H1 (cell line): ENCODE measurements around the gene DPH5. TPM values are rescaled to one million over a fixed set of nuclear protein-coding genes. Genes with fewer than 3 reads are reported as not detected.

Experiments used
- CTCF ChIA-PET: fragments of 300-600 bp; sonication (Branson Sonifier 250); formaldehyde crosslinking; loops from one replicate; lab custom pipeline; 2021; ENCODE audit not compliant: partially characterized antibody; lab: Charles Lee
- POLR2A ChIA-PET: fragments of 300-600 bp; sonication (Branson Sonifier 250); formaldehyde crosslinking; loops from one replicate; lab custom pipeline; 2021; ENCODE audit warnings: inconsistent platforms; ENCODE audit not compliant: partially characterized antibody; lab: Charles Lee
- DNase-seq, 2 experiments: peaks; one replicate each; pipeline versions ENCODE4 v3.0.0 to v3.0.0-alpha.2; 2010 to 2022; ENCODE audit warnings: low spot score in 2 of 2, low read depth in 1 of 2, mixed read lengths in 1 of 2
- FAIRE-seq: peaks from 2 replicates; lab custom pipeline; 2011; peaks lifted over from hg19 to GRCh38; lab: Jason Lieb, UNC
- H2AFZ ChIP-seq: 2 replicates; pipeline ENCODE4 v1.8.1; 2012; ENCODE audit warnings: low read length, inconsistent platforms
- H2AK5ac ChIP-seq: 2 replicates; pipeline ENCODE4 v1.6.1; 2013; ENCODE audit warnings: low read depth, low read length
- H2BK120ac ChIP-seq: replicated peaks from 2 replicates; pipeline ENCODE3; 2013; ENCODE audit warnings: low read depth, low read length, inconsistent platforms
- H2BK12ac ChIP-seq: 2 replicates; pipeline ENCODE4 v1.6.1; 2013; ENCODE audit warnings: low read depth, low read length
- H2BK15ac ChIP-seq: 2 replicates; pipeline ENCODE4 v1.6.1; 2013; ENCODE audit warnings: low read length
- H2BK20ac ChIP-seq: 2 replicates; pipeline ENCODE4 v1.6.1; 2013; ENCODE audit warnings: low read length
- H2BK5ac ChIP-seq: 2 replicates; pipeline ENCODE4 v1.6.1; 2013; ENCODE audit warnings: low read depth, low read length
- H3K14ac ChIP-seq: 2 replicates; pipeline ENCODE4 v1.6.1; 2013; ENCODE audit warnings: inconsistent platforms; ENCODE audit not compliant: insufficient read length
- H3K18ac ChIP-seq: 2 replicates; pipeline ENCODE4 v1.6.1; 2013; ENCODE audit warnings: low read length; ENCODE audit errors: extremely low read depth
- H3K23ac ChIP-seq: 2 replicates; pipeline ENCODE4 v1.6.1; 2013; ENCODE audit warnings: inconsistent platforms; ENCODE audit not compliant: insufficient read length
- H3K23me2 ChIP-seq: 2 replicates; pipeline ENCODE4 v1.6.1; 2013; ENCODE audit warnings: low read depth, low read length
- H3K27ac ChIP-seq: 2 replicates; pipeline ENCODE4 v1.6.1; 2011; ENCODE audit warnings: low read depth, low read length, inconsistent platforms
- H3K27me3 ChIP-seq, 4 experiments: replicated peaks in 1 of 4; 1 replicate in 1 of 4; 2 replicates in 3 of 4; pipeline versions ENCODE4 v1.6.1 to v1.8.1; 2011 to 2013; ENCODE audit warnings: low read length in 3 of 4, mild to moderate bottlenecking in 3 of 4, inconsistent platforms in 2 of 4, mixed read lengths in 2 of 4, moderate library complexity in 1 of 4; ENCODE audit not compliant: control insufficient read depth in 3 of 4, insufficient read depth in 3 of 4; ENCODE audit errors: extremely low read depth in 1 of 4
- H3K36me3 ChIP-seq, 4 experiments: 2 replicates each; pipeline versions ENCODE4 v1.6.1 to v1.8.1; 2011 to 2013; ENCODE audit warnings: mild to moderate bottlenecking in 4 of 4, low read length in 3 of 4, moderate library complexity in 2 of 4, control low read depth in 1 of 4, inconsistent platforms in 1 of 4; ENCODE audit not compliant: insufficient read depth in 4 of 4, control insufficient read depth in 2 of 4
- H3K4ac ChIP-seq: replicated peaks from 2 replicates; pipeline ENCODE3; 2013; ENCODE audit warnings: low read length, low read depth, mixed read lengths, inconsistent platforms; ENCODE audit not compliant: insufficient read length
- H3K4me1 ChIP-seq, 4 experiments: replicated peaks in 1 of 4; 1 replicate in 1 of 4; 2 replicates in 3 of 4; pipeline versions ENCODE4 v1.6.1 to v1.8.1; 2011 to 2013; ENCODE audit warnings: low read length in 3 of 4, inconsistent platforms in 2 of 4, mixed read lengths in 1 of 4; ENCODE audit not compliant: insufficient read depth in 4 of 4, control insufficient read depth in 3 of 4
- H3K4me2 ChIP-seq, 2 experiments: 2 replicates each; pipeline versions ENCODE4 v1.6.1 to v1.8.1; 2011 to 2013; ENCODE audit warnings: low read depth in 2 of 2, low read length in 2 of 2, control low read depth in 1 of 2, inconsistent platforms in 1 of 2, mild to moderate bottlenecking in 1 of 2; ENCODE audit not compliant: insufficient read depth in 1 of 2
- H3K4me3 ChIP-seq, 4 experiments: fragments of 200-600, 300-600 bp in 1 of 4; sonication (generic), shearing (Covaris generic), sonication (Bioruptor Twin) in 1 of 4; 2 replicates each; pipeline versions ENCODE4 v1.5.1 to v1.8.1; 2011 to 2016; ENCODE audit warnings: low read length in 4 of 4, low read depth in 3 of 4, control low read depth in 2 of 4, inconsistent platforms in 2 of 4, mild to moderate bottlenecking in 2 of 4, mixed read lengths in 1 of 4, moderate library complexity in 1 of 4; ENCODE audit not compliant: insufficient read depth in 2 of 4; ENCODE audit errors: extremely low read depth in 1 of 4
- H3K56ac ChIP-seq: replicated peaks from 2 replicates; pipeline ENCODE3; 2013; ENCODE audit warnings: low read depth, mild to moderate bottlenecking, mixed read lengths, low read length, inconsistent platforms; ENCODE audit not compliant: insufficient read length
- H3K79me1 ChIP-seq: 2 replicates; pipeline ENCODE4 v1.6.1; 2013; ENCODE audit warnings: low read depth, low read length, control low read depth
- H3K79me2 ChIP-seq, 2 experiments: 2 replicates each; pipeline versions ENCODE4 v1.6.1 to v1.8.1; 2012 to 2013; ENCODE audit warnings: low read length in 2 of 2, mild to moderate bottlenecking in 2 of 2, inconsistent platforms in 1 of 2; ENCODE audit not compliant: insufficient read depth in 2 of 2, control insufficient read depth in 1 of 2
- H3K9ac ChIP-seq, 4 experiments: replicated peaks in 1 of 4; 1 replicate in 1 of 4; 2 replicates in 3 of 4; pipeline versions ENCODE4 v1.6.1 to v1.8.1; 2011 to 2013; ENCODE audit warnings: low read depth in 3 of 4, low read length in 3 of 4, control low read depth in 2 of 4, mild to moderate bottlenecking in 2 of 4, moderate library complexity in 2 of 4, inconsistent platforms in 1 of 4; ENCODE audit errors: extremely low read depth in 1 of 4
- H3K9me3 ChIP-seq, 2 experiments: 2 replicates each; pipeline versions ENCODE4 v1.6.1 to v1.8.1; 2012 to 2013; ENCODE audit warnings: mild to moderate bottlenecking in 2 of 2, moderate library complexity in 2 of 2, control low read depth in 1 of 2, inconsistent platforms in 1 of 2, low read depth in 1 of 2, low read length in 1 of 2, mixed read lengths in 1 of 2; ENCODE audit not compliant: insufficient read depth in 2 of 2
- H4K20me1 ChIP-seq, 2 experiments: replicated peaks in 1 of 2; 2 replicates each; pipeline versions ENCODE3 to v1.8.1; 2011 to 2013; ENCODE audit warnings: inconsistent platforms in 2 of 2, low read length in 2 of 2, mild to moderate bottlenecking in 1 of 2; ENCODE audit not compliant: insufficient read depth in 2 of 2, control insufficient read depth in 1 of 2
- H4K5ac ChIP-seq: 2 replicates; pipeline ENCODE4 v1.6.1; 2013; ENCODE audit warnings: low read length, low read depth, mixed read lengths, inconsistent platforms; ENCODE audit not compliant: insufficient read length
- H4K8ac ChIP-seq: 2 replicates; pipeline ENCODE4 v1.8.0; 2013; ENCODE audit warnings: mild to moderate bottlenecking, moderate library complexity, low read length, inconsistent platforms; ENCODE audit not compliant: insufficient read depth; ENCODE audit errors: extremely low read depth
- H4K91ac ChIP-seq: replicated peaks from 2 replicates; pipeline ENCODE3; 2013; ENCODE audit warnings: low read length, mixed read lengths, inconsistent platforms; ENCODE audit not compliant: insufficient read length
- ASH2L ChIP-seq: fragments of 200-600, 300-600 bp; sonication (generic); IDR thresholded peaks from one replicate; pipeline ENCODE4 v1.7.1; 2017; ENCODE audit warnings: low read length
- BRCA1 ChIP-seq: IDR thresholded peaks from 2 replicates; pipeline ENCODE4 v1.6.1; 2012; ENCODE audit warnings: low read depth, low read length, improper control_type of control experiment
- CBX5 ChIP-seq: fragments of 300-800, 300-1000 bp; sonication (generic); IDR thresholded peaks from 2 replicates; pipeline ENCODE4 v1.7.1; 2016; ENCODE audit warnings: antibody characterized with exemption, low read length, low read depth
- CBX8 ChIP-seq: fragments of 300-800, 300-1000 bp; sonication (generic); IDR thresholded peaks from 2 replicates; pipeline ENCODE4 v1.7.1; 2016; ENCODE audit warnings: low read depth, low read length, borderline replicate concordance
- EGR1 ChIP-seq: IDR thresholded peaks from 2 replicates; pipeline ENCODE4 v1.6.1; 2011; ENCODE audit warnings: low read depth, low read length, borderline replicate concordance
- EZH2 ChIP-seq: fragments of 200-600 bp; sonication (generic); IDR thresholded peaks from 2 replicates; pipeline ENCODE4 v1.7.1; 2012; ENCODE audit warnings: low read depth, mild to moderate bottlenecking, moderate library complexity, low read length, inconsistent platforms; ENCODE audit not compliant: severe bottlenecking
- GABPA ChIP-seq: IDR thresholded peaks from 2 replicates; pipeline ENCODE4 v1.6.1; 2011; ENCODE audit warnings: mild to moderate bottlenecking, low read length, moderate library complexity, borderline replicate concordance; ENCODE audit not compliant: insufficient read depth
- GTF2F1 ChIP-seq: IDR thresholded peaks from 2 replicates; pipeline ENCODE4 v1.6.1; 2012; ENCODE audit warnings: low read depth, low read length, improper control_type of control experiment, borderline replicate concordance
- KDM4A ChIP-seq: IDR thresholded peaks from one replicate; pipeline ENCODE4 v1.7.1; 2012; ENCODE audit warnings: low read depth, mild to moderate bottlenecking, moderate library complexity, low read length, inconsistent platforms; ENCODE audit not compliant: severe bottlenecking
- POLR2A ChIP-seq, 2 experiments: IDR thresholded peaks; 1 replicate in 1 of 2; 2 replicates in 1 of 2; pipeline ENCODE4 v1.6.1; 2011; ENCODE audit warnings: low read depth in 2 of 2, low read length in 2 of 2, mild to moderate bottlenecking in 2 of 2; ENCODE audit errors: control extremely low read depth in 1 of 2
- RNF2 ChIP-seq: fragments of 200-900, 300-1000 bp; sonication (generic); IDR thresholded peaks from 2 replicates; pipeline ENCODE4 v1.7.1; 2016; ENCODE audit warnings: borderline replicate concordance, low read depth, mild to moderate bottlenecking, antibody characterized with exemption, low read length; ENCODE audit not compliant: poor library complexity, severe bottlenecking; ENCODE audit errors: missing control alignments
- SIN3A ChIP-seq, 2 experiments: IDR thresholded peaks in 1 of 2; conservative IDR thresholded peaks in 1 of 2; 2 replicates each; pipeline ENCODE4 v1.6.1; 2011 to 2012; ENCODE audit warnings: low read length in 2 of 2, improper control_type of control experiment in 1 of 2, low read depth in 1 of 2, mild to moderate bottlenecking in 1 of 2
- SIX5 ChIP-seq: IDR thresholded peaks from 2 replicates; pipeline ENCODE4 v1.6.1; 2011; ENCODE audit warnings: mild to moderate bottlenecking, low read depth, low read length
- SRF ChIP-seq: IDR thresholded peaks from 2 replicates; pipeline ENCODE4 v1.6.1; 2011; ENCODE audit warnings: mild to moderate bottlenecking, low read depth, low read length, moderate library complexity
- WGBS, 2 experiments: shearing (Covaris generic) in 1 of 2; methylation state at CpG; one replicate each; pipeline versions ENCODE4 v1.1.6 to v1.1.7; 2013 to 2015; ENCODE audit warnings: low lambda C conversion rate in 2 of 2, mixed read lengths in 2 of 2, inconsistent platforms in 1 of 2, low coverage in 1 of 2, missing lambda C conversion rate in 1 of 2; ENCODE audit not compliant: insufficient replicate concordance in 2 of 2, insufficient coverage in 1 of 2, insufficient read length in 1 of 2; ENCODE audit errors: extremely low coverage in 1 of 2, missing lambda C conversion rate in 1 of 2; 5-methylcytosine and 5-hydroxymethylcytosine counted together
- polyA plus RNA-seq, 7 experiments: library from polyadenylated mRNA; depleted of rRNA in 3 of 7; stranded (reverse) in 5 of 7; unstranded in 2 of 7; fragments of >200 nt in 5 of 7; fragments of 200-250 nt in 2 of 7; gene quantifications; 1 replicate in 5 of 7; 2 replicates in 1 of 7; 4 replicates in 1 of 7; pipeline versions ENCODE4 v1.2.1 to v1.2.3, GENCODE V29; 2011 to 2013; ENCODE audit warnings: missing spikeins in 2 of 7, mixed read lengths in 2 of 7
- total RNA-seq: library from RNA; stranded (reverse); fragmentation: NEBNext Ultra II Directional; extraction: Animal tissue kit (Norgen Biotek cat#: 25700); gene quantifications from 2 replicates; pipeline ENCODE4 v1.2.1, GENCODE V29; 2021

DPH5 gene
- total and polyA plus RNA-seq, 2 of the 8 experiments (the other 6 are each of a cell fraction or from before 2014, with no cell fraction given): 67.7 to 106 TPM

DNA sequence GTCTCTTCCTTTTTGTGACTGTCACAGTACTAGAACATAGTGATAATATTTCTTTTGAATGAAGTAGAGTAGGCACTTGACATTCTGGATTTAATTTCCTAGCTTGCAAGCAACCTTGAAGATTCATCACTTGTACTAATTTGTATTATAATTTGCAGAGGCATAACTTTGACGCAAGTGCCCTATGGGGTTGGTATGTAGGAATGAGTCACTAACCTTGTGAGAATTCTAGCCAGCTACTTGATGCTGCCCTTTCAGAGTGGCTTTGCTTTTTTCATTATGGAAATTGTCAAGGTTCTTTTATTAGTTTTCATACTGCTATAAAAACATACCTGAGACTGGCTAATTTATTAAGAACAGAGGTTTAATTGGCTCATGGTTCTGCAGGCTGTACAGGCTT is 13.7 kb upstream of the DPH5 start:
- H3K79me1 ChIP-seq: peaks cover 4% of the 10 kb centered on the region; the same call in 1 of the 2 replicates
- POLR2A ChIA-PET: no interaction called here
- no peak overlapping the region for H2BK12ac ChIP-seq
- H2AFZ ChIP-seq: no peak overlapping the region
- H3K4ac ChIP-seq: no peak overlapping the region
- H2AK5ac ChIP-seq: no peak overlapping the region
- H3K9me3 ChIP-seq: peaks cover 14 to 25% of the 10 kb centered on the region in 2 experiments
- CTCF ChIA-PET: interaction anchor here (0.6 kb wide), 1 partner anchor 467 kb away, joined by 3 read pairs; no protein-coding TSS in a partner anchor
- no peaks in the 10 kb centered on the region for H3K27me3 ChIP-seq
- FAIRE-seq: no peak
- H3K4me1 ChIP-seq: no peaks in the 10 kb centered on the region
- H3K14ac ChIP-seq: no peak overlapping the region
- no peak overlapping the region for H3K56ac ChIP-seq
- H3K36me3 ChIP-seq: peaks cover 0 to 25% (median 13%) of the 10 kb centered on the region in 4 experiments; a peak in 5 of 8 replicates
- H3K23me2 ChIP-seq: no peaks in the 10 kb centered on the region; the same call in 1 of the 2 replicates
- DNase-seq: no peak
- no peak overlapping the region for H4K91ac ChIP-seq
- H2BK120ac ChIP-seq: no peak overlapping the region
- no peak overlapping the region for H2BK20ac ChIP-seq
- no peak overlapping the region for H4K8ac ChIP-seq
- H3K18ac ChIP-seq: no peak overlapping the region
- no peak overlapping the region for H3K9ac ChIP-seq
- no peak overlapping the region for H2BK5ac ChIP-seq
- no peak overlapping the region for H2BK15ac ChIP-seq
- no peak overlapping the region for H3K4me3 ChIP-seq
- peaks cover 0 to 20% of the 10 kb centered on the region in 2 experiments; a peak in 1 of 4 replicates for H3K79me2 ChIP-seq
- 100% methylated on average over 1 of the region's 1 CpG; no CpG with 5 or more reads in 1 of the 2 experiments for WGBS, 2 experiments
- no peaks in the 10 kb centered on the region for H4K20me1 ChIP-seq
- no peak overlapping the region for H3K23ac ChIP-seq
- H3K27ac ChIP-seq: no peak overlapping the region
- H4K5ac ChIP-seq: no peak overlapping the region
- no peak overlapping the region for H3K4me2 ChIP-seq
- TF ChIP-seq GTF2F1: no peak
- no peak for TF ChIP-seq SIN3A (conservative IDR thresholded peaks at IDR 0.05 in 1 of 2, IDR thresholded peaks at IDR 0.05 in 1 of 2; ENCODE audit: low read depth in 1 of 2, low read length in 2 of 2)
- TF ChIP-seq POLR2A (IDR thresholded peaks at IDR 0.05; ENCODE audit: control extremely low read depth in 1 of 2, low read depth in 2 of 2, low read length in 2 of 2): no peak
- no peak for TF ChIP-seq CBX5
- TF ChIP-seq EGR1: no peak
- TF ChIP-seq RNF2: no peak
- TF ChIP-seq ASH2L: no peak
- TF ChIP-seq CBX8: no peak
- no peak for TF ChIP-seq SIX5
- no peak for TF ChIP-seq GABPA
- no peak for TF ChIP-seq BRCA1
- no peak for TF ChIP-seq EZH2
- TF ChIP-seq SRF: no peak
- TF ChIP-seq KDM4A: no peak
